ENCODE measurements around the gene KPTN. TPM values are rescaled to one million over a fixed set of nuclear protein-coding genes. Genes with fewer than 3 reads are reported as not detected.

The KPTN gene
- total RNA-seq, 1 experiment from 2014 or later: 23.8 TPM

DNA sequence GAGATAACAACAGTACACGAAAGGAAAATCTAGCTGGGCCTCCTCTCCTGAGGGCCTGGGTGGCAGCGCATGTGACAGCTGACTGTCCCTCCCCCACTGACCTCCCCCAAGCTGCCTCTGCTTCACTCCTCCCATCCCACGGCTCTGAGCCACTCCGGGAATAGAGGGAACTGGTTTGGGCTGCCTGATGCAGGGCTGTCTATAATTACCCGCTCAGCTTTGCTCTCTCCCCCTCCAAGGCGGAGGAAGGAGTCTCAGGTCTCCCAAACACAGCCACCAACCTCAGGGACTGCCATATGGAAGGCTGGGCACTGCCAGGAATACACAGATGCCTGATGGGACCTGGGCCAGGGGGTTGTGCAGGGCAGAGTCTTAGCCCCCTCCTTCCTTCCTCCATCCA is 23.0 kb upstream of the KPTN start:
- ATAC-seq: no peak
- POLR2A ChIA-PET: no interaction called here
- CTCF ChIA-PET: no interaction called here
- H3K9me2 ChIP-seq (ENCODE audit: insufficient read depth): no peaks in the 10 kb centered on the region
- no peak overlapping the region for H2AFZ ChIP-seq (ENCODE audit: low read depth, low read length, poor library complexity, severe bottlenecking)
- RAD21 ChIA-PET (ENCODE audit: low non-redundant PET in 1 of 2, low total read pairs in 2 of 2, uncharacterized antibody in 2 of 2, unreplicated experiment in 2 of 2): no interaction called here
- no peaks in the 10 kb centered on the region for H3K4me1 ChIP-seq (ENCODE audit: control insufficient read depth in 1 of 2, insufficient read depth in 2 of 2, low read length in 2 of 2)
- no peak for DNase-seq (ENCODE audit: low read depth, low spot score)
- H3K9me3 ChIP-seq (ENCODE audit: control insufficient read depth in 1 of 2, insufficient read depth in 1 of 2, low read depth in 1 of 2, low read length in 2 of 2): no peaks in the 10 kb centered on the region
- H3K4me2 ChIP-seq (ENCODE audit: low read length): no peak overlapping the region
- no peaks in the 10 kb centered on the region for H3K36me3 ChIP-seq (ENCODE audit: control insufficient read depth in 1 of 2, insufficient read depth in 2 of 2, low read length in 2 of 2)
- H3K27me3 ChIP-seq (ENCODE audit: insufficient read depth, low read length): no peaks in the 10 kb centered on the region
- BruUV-seq (replicated peaks): no TSS peak
- H3K9ac ChIP-seq (ENCODE audit: low read length): no peak overlapping the region
- intact Hi-C loops (cut with micrococcal nuclease): no loop called here
- H3K79me2 ChIP-seq (ENCODE audit: insufficient read depth, low read length): peaks cover 29% of the 10 kb centered on the region
- no peak overlapping the region for H3K4me3 ChIP-seq (replicated peaks in 1 of 2; ENCODE audit: low read depth in 1 of 2, low read length in 2 of 2)
- H4K20me1 ChIP-seq (ENCODE audit: insufficient read depth): no peaks in the 10 kb centered on the region
- TF ChIP-seq, protein P1, sequence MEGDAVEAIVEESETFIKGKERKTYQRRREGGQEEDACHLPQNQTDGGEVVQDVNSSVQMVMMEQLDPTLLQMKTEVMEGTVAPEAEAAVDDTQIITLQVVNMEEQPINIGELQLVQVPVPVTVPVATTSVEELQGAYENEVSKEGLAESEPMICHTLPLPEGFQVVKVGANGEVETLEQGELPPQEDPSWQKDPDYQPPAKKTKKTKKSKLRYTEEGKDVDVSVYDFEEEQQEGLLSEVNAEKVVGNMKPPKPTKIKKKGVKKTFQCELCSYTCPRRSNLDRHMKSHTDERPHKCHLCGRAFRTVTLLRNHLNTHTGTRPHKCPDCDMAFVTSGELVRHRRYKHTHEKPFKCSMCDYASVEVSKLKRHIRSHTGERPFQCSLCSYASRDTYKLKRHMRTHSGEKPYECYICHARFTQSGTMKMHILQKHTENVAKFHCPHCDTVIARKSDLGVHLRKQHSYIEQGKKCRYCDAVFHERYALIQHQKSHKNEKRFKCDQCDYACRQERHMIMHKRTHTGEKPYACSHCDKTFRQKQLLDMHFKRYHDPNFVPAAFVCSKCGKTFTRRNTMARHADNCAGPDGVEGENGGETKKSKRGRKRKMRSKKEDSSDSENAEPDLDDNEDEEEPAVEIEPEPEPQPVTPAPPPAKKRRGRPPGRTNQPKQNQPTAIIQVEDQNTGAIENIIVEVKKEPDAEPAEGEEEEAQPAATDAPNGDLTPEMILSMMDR (IDR thresholded peaks at IDR 0.05 in 2 of 3, conservative IDR thresholded peaks at IDR 0.05 in 1 of 3; ENCODE audit: borderline replicate concordance in 1 of 3, insufficient read depth in 1 of 3, low read depth in 2 of 3, low read length in 2 of 3): no peak
- TF ChIP-seq EZH2phosphoT487 (IDR thresholded peaks at IDR 0.05; ENCODE audit: borderline replicate concordance): no peak
- TF ChIP-seq, protein P2, sequence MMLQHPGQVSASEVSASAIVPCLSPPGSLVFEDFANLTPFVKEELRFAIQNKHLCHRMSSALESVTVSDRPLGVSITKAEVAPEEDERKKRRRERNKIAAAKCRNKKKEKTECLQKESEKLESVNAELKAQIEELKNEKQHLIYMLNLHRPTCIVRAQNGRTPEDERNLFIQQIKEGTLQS (IDR thresholded peaks at IDR 0.05): no peak
- TF ChIP-seq, protein P3, sequence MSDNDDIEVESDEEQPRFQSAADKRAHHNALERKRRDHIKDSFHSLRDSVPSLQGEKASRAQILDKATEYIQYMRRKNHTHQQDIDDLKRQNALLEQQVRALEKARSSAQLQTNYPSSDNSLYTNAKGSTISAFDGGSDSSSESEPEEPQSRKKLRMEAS (IDR thresholded peaks at IDR 0.05): no peak
- TF ChIP-seq ZNF274 (IDR thresholded peaks at IDR 0.05; ENCODE audit: low read depth, low read length): no peak
- TF ChIP-seq, protein P4, sequence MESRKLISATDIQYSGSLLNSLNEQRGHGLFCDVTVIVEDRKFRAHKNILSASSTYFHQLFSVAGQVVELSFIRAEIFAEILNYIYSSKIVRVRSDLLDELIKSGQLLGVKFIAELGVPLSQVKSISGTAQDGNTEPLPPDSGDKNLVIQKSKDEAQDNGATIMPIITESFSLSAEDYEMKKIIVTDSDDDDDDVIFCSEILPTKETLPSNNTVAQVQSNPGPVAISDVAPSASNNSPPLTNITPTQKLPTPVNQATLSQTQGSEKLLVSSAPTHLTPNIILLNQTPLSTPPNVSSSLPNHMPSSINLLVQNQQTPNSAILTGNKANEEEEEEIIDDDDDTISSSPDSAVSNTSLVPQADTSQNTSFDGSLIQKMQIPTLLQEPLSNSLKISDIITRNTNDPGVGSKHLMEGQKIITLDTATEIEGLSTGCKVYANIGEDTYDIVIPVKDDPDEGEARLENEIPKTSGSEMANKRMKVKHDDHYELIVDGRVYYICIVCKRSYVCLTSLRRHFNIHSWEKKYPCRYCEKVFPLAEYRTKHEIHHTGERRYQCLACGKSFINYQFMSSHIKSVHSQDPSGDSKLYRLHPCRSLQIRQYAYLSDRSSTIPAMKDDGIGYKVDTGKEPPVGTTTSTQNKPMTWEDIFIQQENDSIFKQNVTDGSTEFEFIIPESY (IDR thresholded peaks at IDR 0.05; ENCODE audit: extremely low read depth, insufficient replicate concordance, low read length): no peak
- no peak for TF ChIP-seq SRF (IDR thresholded peaks at IDR 0.05; ENCODE audit: low read depth)
- TF ChIP-seq ELF1 (IDR thresholded peaks at IDR 0.05; ENCODE audit: borderline replicate concordance, low read depth): no peak
- TF ChIP-seq SIN3A (IDR thresholded peaks at IDR 0.05; ENCODE audit: low read depth): no peak
- H3K27ac ChIP-seq (ENCODE audit: low read depth, low read length): no peak overlapping the region

Data from HCT116 (cell line).